HCT116 (cell line): ENCODE measurements around the gene RETREG1. TPM values are rescaled to one million over a fixed set of nuclear protein-coding genes. Genes with fewer than 3 reads are reported as not detected.
"Not testable (repeated sequence)": the region's sequence is repeated elsewhere in the genome, so short reads cannot be mapped to it uniquely, and the experiment has no call there.

Experiments used
- ATAC-seq: fragments of 200-7000 bp; cut with Tn5 transposase; 2 replicates; pipeline ENCODE4 v1.9.1; 2020; ENCODE audit warnings: mild to moderate bottlenecking, moderate library complexity
- BruUV-seq: library from RNA; stranded (reverse); fragments of 400-500 nt; replicated peaks from 2 replicates; lab custom pipeline; 2021; lab: Mats Ljungman, UMichigan
- CTCF ChIA-PET: fragments of 300-600 bp; sonication (Branson Sonifier 250); formaldehyde crosslinking; loops from one replicate; lab custom pipeline; 2021; ENCODE audit warnings: antibody characterized with exemption; lab: Charles Lee
- POLR2A ChIA-PET: fragments of 300-600, 350-600 bp; sonication (Branson Sonifier 250); formaldehyde crosslinking; loops from one replicate; lab custom pipeline; 2021; ENCODE audit warnings: antibody characterized with exemption; lab: Charles Lee
- RAD21 ChIA-PET, 2 experiments: fragments of 300-600 bp; sonication (Branson Sonifier 250); formaldehyde crosslinking; loops; one replicate each; lab custom pipeline; 2023; ENCODE audit warnings: low total read pairs in 2 of 2; ENCODE audit not compliant: uncharacterized antibody in 2 of 2, unreplicated experiment in 2 of 2, low non-redundant PET in 1 of 2; lab: Charles Lee
- DNase-seq: peaks from one replicate; pipeline ENCODE4 v3.0.0-alpha.2; 2010; ENCODE audit warnings: low read depth, low spot score
- H2AFZ ChIP-seq: fragments of 200-600 bp; shearing (Covaris generic), sonication (generic); 2 replicates; pipeline ENCODE4 v1.6.1; 2017; ENCODE audit warnings: low read depth, mixed run types, mixed read lengths, antibody characterized with exemption, low read length; ENCODE audit not compliant: poor library complexity, severe bottlenecking
- H3K27ac ChIP-seq: 2 replicates; pipeline ENCODE4 v1.5.1; 2012; ENCODE audit warnings: low read depth, low read length
- H3K27me3 ChIP-seq: fragments of 200-600 bp; sonication (generic); 2 replicates; pipeline ENCODE4 v1.6.1; 2016; ENCODE audit warnings: mixed run types, low read length, mixed read lengths; ENCODE audit not compliant: insufficient read depth
- H3K36me3 ChIP-seq, 2 experiments: fragments of 200-500 bp in 1 of 2; fragments of 200-600 bp in 1 of 2; sonication (Bioruptor generic) in 1 of 2; sonication (generic) in 1 of 2; 2 replicates each; pipeline versions ENCODE4 v1.5.1 to v1.6.1; 2014 to 2016; ENCODE audit warnings: low read length in 2 of 2, inconsistent platforms in 1 of 2, mixed read lengths in 1 of 2, mixed run types in 1 of 2; ENCODE audit not compliant: insufficient read depth in 2 of 2, control insufficient read depth in 1 of 2
- H3K4me1 ChIP-seq, 2 experiments: fragments of 200-600 bp in 1 of 2; sonication (generic) in 1 of 2; 2 replicates each; pipeline versions ENCODE4 v1.5.1 to v1.6.1; 2012 to 2017; ENCODE audit warnings: low read length in 2 of 2, inconsistent platforms in 1 of 2, mild to moderate bottlenecking in 1 of 2, mixed read lengths in 1 of 2, mixed run types in 1 of 2, moderate library complexity in 1 of 2; ENCODE audit not compliant: insufficient read depth in 2 of 2, control insufficient read depth in 1 of 2
- H3K4me2 ChIP-seq: fragments of 200-600 bp; sonication (generic); 2 replicates; pipeline ENCODE4 v1.6.1; 2017; ENCODE audit warnings: mixed run types, low read length, mixed read lengths
- H3K4me3 ChIP-seq, 2 experiments: fragments of 200-600 bp in 1 of 2; sonication (generic) in 1 of 2; replicated peaks in 1 of 2; 2 replicates each; pipeline ENCODE4 v1.5.1; 2011 to 2016; ENCODE audit warnings: low read length in 2 of 2, control low read depth in 1 of 2, low read depth in 1 of 2, mild to moderate bottlenecking in 1 of 2, mixed read lengths in 1 of 2, mixed run types in 1 of 2
- H3K79me2 ChIP-seq: fragments of 200-600 bp; sonication (generic); 2 replicates; pipeline ENCODE4 v1.6.1; 2017; ENCODE audit warnings: mild to moderate bottlenecking, mixed run types, low read length, moderate library complexity, mixed read lengths; ENCODE audit not compliant: insufficient read depth
- H3K9ac ChIP-seq: fragments of 200-600 bp; sonication (generic); 2 replicates; pipeline ENCODE4 v1.6.1; 2016; ENCODE audit warnings: low read length, mixed read lengths
- H3K9me2 ChIP-seq: fragments of 200-600 bp; sonication (generic), shearing (Covaris generic); 2 replicates; pipeline ENCODE4 v1.6.1; 2017; ENCODE audit warnings: mixed run types, mild to moderate bottlenecking, moderate library complexity; ENCODE audit not compliant: insufficient read depth
- H3K9me3 ChIP-seq, 2 experiments: fragments of 200-500 bp in 1 of 2; fragments of 200-600 bp in 1 of 2; sonication (Bioruptor generic) in 1 of 2; sonication (generic) in 1 of 2; 2 replicates each; pipeline ENCODE4 v1.6.1; 2014 to 2017; ENCODE audit warnings: low read length in 2 of 2, mixed read lengths in 2 of 2, inconsistent platforms in 1 of 2, low read depth in 1 of 2, mild to moderate bottlenecking in 1 of 2, mixed run types in 1 of 2, moderate library complexity in 1 of 2; ENCODE audit not compliant: control insufficient read depth in 1 of 2, insufficient read depth in 1 of 2
- H4K20me1 ChIP-seq: fragments of 200-600 bp; sonication (generic), shearing (Covaris generic); 2 replicates; pipeline ENCODE4 v1.6.1; 2017; ENCODE audit warnings: mixed run types, mild to moderate bottlenecking, moderate library complexity; ENCODE audit not compliant: insufficient read depth
- POLR2AphosphoS5 ChIP-seq: IDR thresholded peaks from 2 replicates; pipeline ENCODE4 v1.6.1; 2011; ENCODE audit warnings: mild to moderate bottlenecking, low read depth, low read length, moderate library complexity
- SRF ChIP-seq: IDR thresholded peaks from 2 replicates; pipeline ENCODE4 v1.6.1; 2012; ENCODE audit warnings: low read depth
- ZFX ChIP-seq: fragments of 450-650 bp; IDR thresholded peaks from 2 replicates; pipeline ENCODE4 v1.6.1; 2017
- intact Hi-C: fragments of 100-400 bp; cut with micrococcal nuclease; formaldehyde crosslinking; loops from 2 replicates; pipeline ENCODE4 v1.10.0; 2022
- total RNA-seq: library from RNA; stranded (reverse); gene quantifications from one replicate; pipeline ENCODE4 v1.2.1, GENCODE V29; 2021; ENCODE audit not compliant: unreplicated experiment
- TF ChIP-seq, protein P1 (sequence below), 3 experiments: fragments of 200-600 bp in 1 of 3; sonication (generic) in 1 of 3; IDR thresholded peaks in 2 of 3; conservative IDR thresholded peaks in 1 of 3; 2 replicates each; pipeline ENCODE4 v1.5.1; 2012 to 2017; ENCODE audit warnings: low read depth in 2 of 3, low read length in 2 of 3, antibody characterized with exemption in 1 of 3, borderline replicate concordance in 1 of 3, control low read depth in 1 of 3, mild to moderate bottlenecking in 1 of 3, mixed read lengths in 1 of 3, mixed run types in 1 of 3, moderate library complexity in 1 of 3; ENCODE audit not compliant: insufficient read depth in 1 of 3

RETREG1 gene
- total RNA-seq, 1 experiment from 2014 or later, result 6.0 TPM

DNA sequence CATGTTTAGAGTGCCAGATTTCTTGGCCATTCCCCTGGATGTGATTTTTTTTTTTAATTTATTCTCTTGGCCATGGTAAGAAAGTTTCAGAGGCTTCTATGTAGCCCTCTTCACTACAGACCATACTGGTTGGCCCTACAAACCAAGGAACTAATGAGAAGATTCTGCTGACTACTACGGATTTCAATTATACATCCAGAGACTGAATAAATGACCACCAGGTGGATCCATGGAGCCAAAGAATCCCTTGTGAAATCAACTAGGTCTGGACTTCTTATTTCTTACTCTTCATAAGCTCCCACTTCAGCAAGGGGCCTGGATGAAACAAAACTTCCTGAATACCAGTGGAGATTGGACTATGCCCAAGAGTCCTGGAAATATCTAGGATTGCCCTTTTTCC is 178.8 kb downstream of the RETREG1 start:
- no peak overlapping the region for H3K4me2 ChIP-seq
- H3K27me3 ChIP-seq, result 0 out of 2 replicates have a peak, but pooled peaks cover 5% of the 10 kb centered on the region
- H3K79me2 ChIP-seq, result no peaks in the 10 kb centered on the region
- H3K9me3 ChIP-seq, result no peaks in the 10 kb centered on the region
- no peaks in the 10 kb centered on the region for H3K4me1 ChIP-seq
- DNase-seq, result no peak
- ChIA-PET RAD21 (no interaction called here), CTCF (no interaction called here), POLR2A (no interaction called here)
- H3K4me3 ChIP-seq, result no peak overlapping the region
- H2AFZ ChIP-seq, result no peak overlapping the region
- BruUV-seq, result no TSS peak
- no peak overlapping the region for H3K27ac ChIP-seq
- no peak overlapping the region for H3K9ac ChIP-seq
- ATAC-seq, result peak; percentile 54
- no peaks in the 10 kb centered on the region for H4K20me1 ChIP-seq
- no peaks in the 10 kb centered on the region for H3K9me2 ChIP-seq
- intact Hi-C loops, result no loop called here
- no peak for TF ChIP-seq POLR2AphosphoS5
- no peak for TF ChIP-seq ZFX
- no peak for TF ChIP-seq SRF
- TF ChIP-seq, protein P1, sequence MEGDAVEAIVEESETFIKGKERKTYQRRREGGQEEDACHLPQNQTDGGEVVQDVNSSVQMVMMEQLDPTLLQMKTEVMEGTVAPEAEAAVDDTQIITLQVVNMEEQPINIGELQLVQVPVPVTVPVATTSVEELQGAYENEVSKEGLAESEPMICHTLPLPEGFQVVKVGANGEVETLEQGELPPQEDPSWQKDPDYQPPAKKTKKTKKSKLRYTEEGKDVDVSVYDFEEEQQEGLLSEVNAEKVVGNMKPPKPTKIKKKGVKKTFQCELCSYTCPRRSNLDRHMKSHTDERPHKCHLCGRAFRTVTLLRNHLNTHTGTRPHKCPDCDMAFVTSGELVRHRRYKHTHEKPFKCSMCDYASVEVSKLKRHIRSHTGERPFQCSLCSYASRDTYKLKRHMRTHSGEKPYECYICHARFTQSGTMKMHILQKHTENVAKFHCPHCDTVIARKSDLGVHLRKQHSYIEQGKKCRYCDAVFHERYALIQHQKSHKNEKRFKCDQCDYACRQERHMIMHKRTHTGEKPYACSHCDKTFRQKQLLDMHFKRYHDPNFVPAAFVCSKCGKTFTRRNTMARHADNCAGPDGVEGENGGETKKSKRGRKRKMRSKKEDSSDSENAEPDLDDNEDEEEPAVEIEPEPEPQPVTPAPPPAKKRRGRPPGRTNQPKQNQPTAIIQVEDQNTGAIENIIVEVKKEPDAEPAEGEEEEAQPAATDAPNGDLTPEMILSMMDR (IDR thresholded peaks at IDR 0.05 in 2 of 3, conservative IDR thresholded peaks at IDR 0.05 in 1 of 3; ENCODE audit: borderline replicate concordance in 1 of 3, insufficient read depth in 1 of 3, low read depth in 2 of 3, low read length in 2 of 3), result peak in 2 of 3 experiments; percentile 31 to 35; a peak in 3 of 6 replicates
- no peaks in the 10 kb centered on the region for H3K36me3 ChIP-seq

DNA sequence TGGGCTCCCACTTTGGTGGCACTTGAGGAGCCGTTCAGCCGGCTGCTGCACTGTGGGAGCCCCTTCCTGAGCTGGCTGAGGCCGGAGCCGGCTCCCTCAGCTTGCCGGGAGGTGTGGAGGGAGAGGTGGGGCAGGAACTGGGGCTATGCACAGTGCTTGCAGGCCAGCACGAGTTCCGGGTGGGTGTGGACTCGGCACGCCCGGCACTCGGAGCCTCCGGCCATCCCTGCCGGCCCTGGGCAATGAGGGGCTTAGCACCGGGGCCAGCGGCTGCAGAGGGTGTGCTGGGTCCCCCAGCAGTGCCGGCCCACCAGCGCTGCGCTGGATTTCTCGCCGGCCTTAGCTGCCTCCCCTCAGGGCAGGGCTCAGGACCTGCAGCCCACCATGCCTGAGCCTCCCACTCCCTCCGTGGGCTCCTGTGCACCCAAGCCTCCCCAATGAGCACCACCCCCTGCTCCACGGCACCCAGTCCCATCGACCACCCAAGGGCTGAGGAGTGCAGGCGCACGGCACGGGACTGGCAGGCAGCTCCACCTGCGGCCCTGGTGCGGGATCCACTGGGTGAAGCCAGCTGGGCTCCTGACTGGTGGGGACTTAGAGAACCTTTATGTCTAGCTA is 180.6 kb downstream of the RETREG1 start:
- H2AFZ ChIP-seq, H3K4me2 ChIP-seq, H3K79me2 ChIP-seq, ATAC-seq, DNase-seq, CTCF ChIA-PET, BruUV-seq, H3K9me2 ChIP-seq, H3K4me3 ChIP-seq, H3K27ac ChIP-seq, H3K9me3 ChIP-seq, RAD21 ChIA-PET, H3K36me3 ChIP-seq, H4K20me1 ChIP-seq, H3K9ac ChIP-seq, intact Hi-C loops, H3K4me1 ChIP-seq: not testable (repeated sequence)
- POLR2A ChIA-PET, result interaction anchor here (1.8 kb wide), 1 partner anchor 8 kb away, joined by 5 read pairs; no protein-coding TSS in a partner anchor
- H3K27me3 ChIP-seq, result 0 out of 2 replicates have a peak, but pooled peaks cover 11% of the 10 kb centered on the region
